Keratinocyte (primary cell): ENCODE results near the gene PPFIA1.

Source experiments
- CTCF ChIP-seq, 3 experiments: IDR thresholded peaks in 1 of 3; conservative IDR thresholded peaks in 1 of 3; optimal IDR thresholded peaks in 1 of 3; 2 replicates in 2 of 3; 3 replicates in 1 of 3; pipeline versions ENCODE3 to v1.5.1; 2011; ENCODE audit warnings: low read length in 3 of 3, mild to moderate bottlenecking in 3 of 3, moderate library complexity in 2 of 3, control low read depth in 1 of 3, inconsistent platforms in 1 of 3; ENCODE audit not compliant: insufficient read depth in 2 of 3; ENCODE audit errors: extremely low read depth in 1 of 3
- EZH2 ChIP-seq: IDR thresholded peaks from one replicate; pipeline ENCODE4 v1.6.1; 2012; ENCODE audit warnings: inconsistent platforms, mild to moderate bottlenecking, low read length, moderate library complexity

GRCh38 chr11:70242885-70243284 is 27.6 kb upstream of the PPFIA1 start:
- no peak for TF ChIP-seq CTCF (optimal IDR thresholded peaks at IDR 0.05 in 1 of 3, IDR thresholded peaks at IDR 0.05 in 1 of 3, conservative IDR thresholded peaks at IDR 0.05 in 1 of 3; ENCODE audit: extremely low read depth in 1 of 3, insufficient read depth in 2 of 3, low read length in 3 of 3)
- TF ChIP-seq EZH2: no peak
